ENCODE data around the gene CEP120.

GRCh38 chr5:123429993-123430392, 6.8 kb upstream of the CEP120 start:
- TF ChIP-seq, protein P1, sequence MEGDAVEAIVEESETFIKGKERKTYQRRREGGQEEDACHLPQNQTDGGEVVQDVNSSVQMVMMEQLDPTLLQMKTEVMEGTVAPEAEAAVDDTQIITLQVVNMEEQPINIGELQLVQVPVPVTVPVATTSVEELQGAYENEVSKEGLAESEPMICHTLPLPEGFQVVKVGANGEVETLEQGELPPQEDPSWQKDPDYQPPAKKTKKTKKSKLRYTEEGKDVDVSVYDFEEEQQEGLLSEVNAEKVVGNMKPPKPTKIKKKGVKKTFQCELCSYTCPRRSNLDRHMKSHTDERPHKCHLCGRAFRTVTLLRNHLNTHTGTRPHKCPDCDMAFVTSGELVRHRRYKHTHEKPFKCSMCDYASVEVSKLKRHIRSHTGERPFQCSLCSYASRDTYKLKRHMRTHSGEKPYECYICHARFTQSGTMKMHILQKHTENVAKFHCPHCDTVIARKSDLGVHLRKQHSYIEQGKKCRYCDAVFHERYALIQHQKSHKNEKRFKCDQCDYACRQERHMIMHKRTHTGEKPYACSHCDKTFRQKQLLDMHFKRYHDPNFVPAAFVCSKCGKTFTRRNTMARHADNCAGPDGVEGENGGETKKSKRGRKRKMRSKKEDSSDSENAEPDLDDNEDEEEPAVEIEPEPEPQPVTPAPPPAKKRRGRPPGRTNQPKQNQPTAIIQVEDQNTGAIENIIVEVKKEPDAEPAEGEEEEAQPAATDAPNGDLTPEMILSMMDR (conservative IDR thresholded peaks at IDR 0.05; ENCODE audit: low read length), result no peak
- no peak for TF ChIP-seq EZH2phosphoT487 (IDR thresholded peaks at IDR 0.05; ENCODE audit: borderline replicate concordance)
